DMS53 (cell line): ENCODE measurements around the gene NGEF.

Source experiments
- DNase-seq: peaks from one replicate; lab custom pipeline; 2025; lab: John Stamatoyannopoulos, UW

NGEF gene

DNA sequence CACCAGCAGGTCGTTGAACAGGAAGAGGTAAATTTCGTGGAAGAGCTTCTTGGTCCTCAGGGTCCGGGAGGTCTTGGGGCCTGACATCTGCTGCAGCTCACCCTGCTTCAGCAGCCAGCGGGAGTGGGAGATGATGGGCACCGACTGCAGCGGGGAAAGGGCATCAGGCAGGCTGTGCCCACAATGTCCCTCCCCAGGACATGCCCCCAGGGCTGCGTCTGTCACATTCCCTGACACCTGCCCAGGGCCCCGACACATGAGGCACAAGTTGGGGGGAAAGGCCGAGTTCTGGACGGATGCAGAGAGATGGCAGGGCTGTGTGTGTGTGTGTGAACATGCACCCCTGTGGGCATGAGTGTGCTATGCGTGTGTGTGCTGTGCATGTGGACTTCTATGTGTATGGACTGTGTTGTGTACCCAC, 129.0 kb downstream of the NGEF start:
- DNase-seq = no peak

GRCh38 chr2:232883116-232883721, 129.8 kb downstream of the NGEF start:
- no peak for DNase-seq

GRCh38 chr2:232882505-232883115, 130.4 kb downstream of the NGEF start:
- DNase-seq = no peak

DNA sequence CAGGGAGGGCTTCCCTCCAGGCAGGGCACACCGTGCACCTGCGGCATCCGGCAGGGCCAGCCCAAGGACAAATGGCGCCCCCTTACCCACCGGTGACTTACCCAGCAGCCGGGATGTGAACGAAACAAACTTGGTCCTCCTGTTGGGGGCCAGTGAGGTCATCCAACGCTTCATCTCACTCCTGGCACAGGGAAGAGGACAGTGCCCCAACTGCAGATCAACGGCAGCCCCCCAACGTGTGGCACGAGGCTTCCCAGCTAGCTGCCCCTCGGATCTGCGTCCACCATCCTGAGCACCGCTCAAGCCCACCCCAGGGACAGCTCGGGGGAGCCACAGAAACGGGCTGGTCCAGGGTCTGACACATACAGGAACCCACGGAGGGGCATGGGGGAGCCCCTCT, 131.0 kb downstream of the NGEF start:
- DNase-seq = no peak

DNA sequence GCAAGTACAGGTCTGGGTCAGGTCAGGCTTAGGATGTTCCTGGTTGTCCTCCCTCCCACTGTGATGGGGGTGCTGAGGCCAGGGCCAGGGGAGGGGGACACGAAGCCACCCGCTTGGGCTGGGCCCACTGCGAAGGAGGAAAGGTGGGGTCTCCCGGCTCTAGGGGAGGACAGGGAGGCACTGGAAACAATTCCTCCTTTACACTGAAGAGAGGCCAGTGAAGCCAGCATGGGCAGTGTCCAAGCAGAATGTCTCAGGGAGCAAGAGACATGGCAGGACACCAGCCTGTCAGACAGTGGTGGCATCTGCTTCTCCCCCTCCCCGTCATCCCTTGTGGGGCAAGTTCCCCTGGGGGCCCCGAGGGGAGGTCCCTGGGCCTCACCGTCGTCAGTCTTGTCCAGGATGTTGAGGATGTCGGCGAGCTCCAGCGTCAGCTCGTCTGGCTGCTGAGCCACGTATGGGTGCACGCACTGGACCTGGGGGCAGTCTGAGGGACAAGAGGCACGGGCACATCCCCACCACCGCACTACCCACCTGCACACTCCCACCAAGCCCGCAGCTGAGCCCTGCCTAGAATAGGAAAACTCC, 132.2 kb downstream of the NGEF start:
- DNase-seq = no peak

- DNase-seq = no peak
Measured at GRCh38 chr2:232879618-232880494, 133.2 kb downstream of the NGEF start.

GRCh38 chr2:232878855-232879617, 134.0 kb downstream of the NGEF start:
- DNase-seq = no peak

- no peak for DNase-seq
Measured at GRCh38 chr2:232877940-232878511, 135.0 kb downstream of the NGEF start.

GRCh38 chr2:232876978-232877441, 136.0 kb downstream of the NGEF start:
- DNase-seq = no peak

DNA sequence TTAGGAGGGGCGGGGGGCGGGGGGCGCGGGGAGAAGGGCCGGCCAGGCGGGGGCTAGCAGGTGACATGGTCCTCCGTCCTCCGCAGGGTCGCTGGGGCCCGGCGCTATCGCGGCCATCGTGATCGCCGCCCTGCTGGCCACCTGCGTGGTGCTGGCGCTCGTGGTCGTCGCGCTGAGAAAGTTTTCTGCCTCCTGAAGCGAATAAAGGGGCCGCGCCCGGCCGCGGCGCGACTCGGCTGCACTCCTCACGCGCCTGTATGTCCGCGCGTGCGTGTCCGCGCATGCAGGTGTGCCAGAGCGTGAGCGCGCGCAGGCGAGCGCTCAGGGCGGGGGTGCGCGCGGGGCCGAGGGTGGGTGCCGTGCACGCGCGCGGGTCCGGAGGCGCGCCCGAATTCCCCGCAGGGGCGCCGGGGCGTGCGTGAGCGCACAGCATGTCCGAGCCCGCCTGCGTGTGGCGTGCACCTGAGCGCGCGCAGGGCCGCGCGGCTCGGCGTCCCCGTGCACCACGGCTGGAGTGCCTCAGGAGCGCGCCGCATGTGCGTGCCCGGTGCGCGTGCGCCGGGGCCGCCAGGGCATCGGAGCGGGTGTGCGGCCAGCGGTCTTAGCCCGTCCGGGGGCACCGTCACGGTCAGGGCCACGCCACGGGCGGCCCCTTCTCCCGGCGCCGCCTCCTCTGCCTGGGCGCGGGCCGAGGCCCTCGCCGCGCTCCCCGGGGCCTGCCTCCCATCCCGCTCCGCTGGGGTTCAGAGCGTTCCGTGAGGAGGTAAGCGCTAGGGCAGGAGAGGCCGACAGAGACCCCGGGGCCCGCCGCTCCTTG, 136.7 kb downstream of the NGEF start:
- DNase-seq = peak; percentile 72

DNA sequence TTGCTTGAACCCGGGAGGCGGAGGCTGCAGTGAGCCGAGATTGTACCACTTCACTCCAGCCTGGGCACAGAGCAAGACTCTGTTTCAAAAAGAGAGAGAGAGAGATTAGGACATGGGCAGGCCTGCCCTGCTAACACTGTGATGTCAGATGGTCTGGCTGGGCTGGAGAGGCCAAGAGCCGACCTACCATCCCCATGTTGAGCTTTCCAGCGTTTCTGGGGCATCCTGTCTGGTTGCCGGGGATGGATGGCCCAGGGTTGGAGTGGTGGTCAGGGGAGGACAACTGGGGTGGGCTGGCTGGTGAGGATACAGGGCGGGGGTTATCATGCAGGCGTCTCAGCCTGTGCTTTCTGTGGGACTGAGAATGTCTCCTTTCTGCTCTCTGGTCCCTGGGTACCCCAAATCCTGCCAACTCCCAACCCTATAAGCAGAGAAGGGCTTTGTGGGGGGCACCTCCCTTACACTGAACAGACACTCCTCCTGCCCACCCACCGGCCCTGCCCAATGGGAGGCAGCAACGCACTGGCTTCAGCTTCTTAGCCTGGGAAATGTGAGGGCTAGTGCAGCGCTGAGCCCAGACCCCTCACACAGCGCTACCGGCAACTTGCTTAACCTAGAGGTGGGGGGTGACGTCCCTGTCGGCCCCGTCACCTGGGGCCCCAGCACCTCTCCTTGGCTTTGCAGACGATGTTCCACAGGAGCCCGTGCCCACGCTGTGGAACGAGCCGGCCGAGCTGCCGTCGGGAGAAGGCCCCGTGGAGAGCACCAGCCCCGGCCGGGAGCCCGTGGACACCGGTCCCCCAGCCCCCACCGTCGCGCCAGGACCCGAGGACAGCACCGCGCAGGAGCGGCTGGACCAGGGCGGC, 137.6 kb downstream of the NGEF start:
- peak; percentile 31 for DNase-seq

DNA sequence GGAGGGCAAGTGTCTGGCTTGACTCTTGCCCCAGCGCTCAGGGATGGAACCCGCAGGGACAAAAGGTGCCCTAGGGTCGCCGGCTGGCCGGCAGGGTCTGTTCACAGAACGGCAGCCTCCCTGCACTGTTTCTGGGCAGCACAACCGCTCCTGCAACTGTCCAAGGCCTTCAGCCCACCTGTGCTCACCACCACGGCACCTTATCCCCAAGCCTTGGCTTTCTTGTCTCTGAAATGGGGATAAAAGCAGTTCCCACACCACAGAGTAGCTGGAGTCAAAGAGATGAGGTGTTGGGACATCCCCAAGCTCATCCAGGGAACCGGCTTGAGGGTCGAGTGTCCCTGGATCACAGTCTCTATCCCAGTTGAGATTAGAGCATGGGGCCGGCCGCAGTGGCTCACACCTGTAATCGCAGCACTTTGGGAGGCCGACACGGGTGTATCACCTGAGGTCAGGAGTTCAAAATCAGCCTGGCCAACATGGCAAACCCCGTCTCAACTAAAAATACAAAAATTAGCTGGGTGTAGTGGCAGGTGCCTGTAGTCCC, 138.3 kb downstream of the NGEF start:
- DNase-seq = no peak

GRCh38 chr2:232873909-232874641, 139.0 kb downstream of the NGEF start:
- no peak for DNase-seq

- DNase-seq = no peak
Measured at GRCh38 chr2:232873292-232873908, 139.7 kb downstream of the NGEF start.

DNA sequence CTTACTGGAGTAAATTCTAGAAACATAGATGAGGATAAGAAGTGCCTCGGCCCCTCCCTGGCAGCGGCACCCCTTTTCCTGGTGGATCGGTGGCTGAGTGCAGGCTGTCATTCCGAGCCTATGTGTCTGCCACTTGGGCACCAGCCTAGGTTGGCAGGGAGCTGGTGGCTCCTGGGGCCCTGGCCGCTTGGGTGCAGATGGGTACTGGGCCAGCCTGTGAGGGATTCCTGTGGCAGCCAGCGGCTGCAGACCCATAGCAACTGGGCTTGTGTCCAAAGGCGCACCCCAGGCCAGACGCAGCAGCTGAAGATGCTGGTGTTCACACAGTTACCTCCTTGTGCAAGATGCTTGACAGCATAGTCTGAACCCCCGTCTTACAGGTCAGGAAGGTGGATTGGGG, 140.2 kb downstream of the NGEF start:
- no peak for DNase-seq

GRCh38 chr2:232871835-232872736, 141.0 kb downstream of the NGEF start:
- DNase-seq = no peak

DNA sequence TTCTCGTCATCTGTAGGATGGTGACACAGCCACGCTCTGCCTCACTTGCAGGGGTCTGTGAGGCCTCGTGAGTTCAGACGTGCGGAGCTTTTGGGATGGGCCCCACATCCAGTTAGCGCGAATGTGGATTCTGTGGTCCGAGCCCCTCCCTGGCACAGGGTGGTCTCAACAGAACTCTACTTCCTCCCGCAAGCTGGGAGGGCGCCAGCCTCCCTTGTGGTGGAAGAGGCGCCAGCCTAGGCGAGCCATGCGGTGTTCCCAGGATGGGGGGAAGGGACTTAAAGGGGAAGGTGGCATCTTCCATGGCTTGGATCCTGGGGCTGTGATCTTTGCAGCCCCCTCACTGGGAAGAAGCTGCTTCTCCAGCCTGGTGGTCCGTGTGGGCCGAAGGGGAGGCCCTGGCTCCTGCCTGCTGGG, 141.6 kb downstream of the NGEF start:
- no peak for DNase-seq
